ENCODE data around the gene ST6GAL1.

ST6GAL1 gene

GRCh38 chr3:187061748-187062147 lies 131.4 kb downstream of the ST6GAL1 start:
- H3K4me3 ChIP-seq (ENCODE audit: low read depth, low read length) = no peak overlapping the region
- no peak for TF ChIP-seq CTCF (IDR thresholded peaks at IDR 0.05; ENCODE audit: low read depth, low read length)

GRCh38 chr3:187062526-187063177 lies 132.3 kb downstream of the ST6GAL1 start:
- H3K4me3 ChIP-seq (ENCODE audit: low read depth, low read length) = no peak overlapping the region
- TF ChIP-seq CTCF (IDR thresholded peaks at IDR 0.05; ENCODE audit: low read depth, low read length) = no peak

- no peak overlapping the region for H3K4me3 ChIP-seq (ENCODE audit: low read depth, low read length)
- no peak for TF ChIP-seq CTCF (IDR thresholded peaks at IDR 0.05; ENCODE audit: low read depth, low read length)
These were observed 133.2 kb downstream of the ST6GAL1 start for GRCh38 chr3:187063286-187064121.

GRCh38 chr3:187064210-187065115 lies 134.1 kb downstream of the ST6GAL1 start:
- TF ChIP-seq CTCF (IDR thresholded peaks at IDR 0.05; ENCODE audit: low read depth, low read length) = no peak
- no peak overlapping the region for H3K4me3 ChIP-seq (ENCODE audit: low read depth, low read length)

GRCh38 chr3:187066228-187066995 lies 136.1 kb downstream of the ST6GAL1 start:
- TF ChIP-seq CTCF (IDR thresholded peaks at IDR 0.05; ENCODE audit: low read depth, low read length) = no peak
- H3K4me3 ChIP-seq (ENCODE audit: low read depth, low read length) = no peak overlapping the region

- H3K4me3 ChIP-seq (ENCODE audit: low read depth, low read length) = no peak overlapping the region
- no peak for TF ChIP-seq CTCF (IDR thresholded peaks at IDR 0.05; ENCODE audit: low read depth, low read length)
These were observed 138.5 kb downstream of the ST6GAL1 start for GRCh38 chr3:187068787-187069186.

Measured in WI38 (cell line).